HG03575 (cell line): ENCODE results near the gene YIPF3.
"Not testable (repeated sequence)": the region's sequence is repeated elsewhere in the genome, so short reads cannot be mapped to it uniquely, and the experiment has no call there.

Experiments used
- ATAC-seq: cut with Tn5 transposase; IDR thresholded peaks from one replicate; pipeline ENCODE4 v1.9.1; 2021; ENCODE audit not compliant: unreplicated experiment, insufficient number of reproducible peaks, low FRiP score; ENCODE audit errors: extremely low read depth

Gene YIPF3

GRCh38 chr6:43516697-43517504, at the start of gene YIPF3, which contains the start of gene POLR1C:
Gene YIPF3 (minus strand): TSS chr6:43516926. CDS start chr6:43516807, 119 bp downstream.
Gene POLR1C (plus strand): TSS chr6:43517089. CDS start chr6:43517110, 21 bp downstream.
- ATAC-seq: peak; percentile 66

DNA sequence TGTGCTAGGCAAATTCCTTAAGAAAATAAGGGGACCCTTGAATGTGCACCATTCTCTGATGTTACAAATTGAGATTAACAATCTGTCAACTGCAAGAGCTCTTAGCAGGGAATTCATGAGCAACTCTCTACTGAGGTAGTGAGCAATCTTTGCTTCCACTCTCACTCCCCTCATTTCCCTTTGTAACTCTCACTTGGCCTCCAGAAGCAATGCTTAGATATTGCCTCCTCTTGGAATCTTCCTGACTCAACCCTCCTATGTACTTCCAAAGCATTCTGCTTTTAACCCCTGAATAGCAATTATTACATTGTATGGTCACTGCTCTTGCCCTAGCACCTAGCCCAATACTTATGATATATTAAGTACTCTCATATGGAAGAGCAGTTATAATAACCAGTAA, 42.6 kb upstream of the YIPF3 start:
- no peak for ATAC-seq

DNA sequence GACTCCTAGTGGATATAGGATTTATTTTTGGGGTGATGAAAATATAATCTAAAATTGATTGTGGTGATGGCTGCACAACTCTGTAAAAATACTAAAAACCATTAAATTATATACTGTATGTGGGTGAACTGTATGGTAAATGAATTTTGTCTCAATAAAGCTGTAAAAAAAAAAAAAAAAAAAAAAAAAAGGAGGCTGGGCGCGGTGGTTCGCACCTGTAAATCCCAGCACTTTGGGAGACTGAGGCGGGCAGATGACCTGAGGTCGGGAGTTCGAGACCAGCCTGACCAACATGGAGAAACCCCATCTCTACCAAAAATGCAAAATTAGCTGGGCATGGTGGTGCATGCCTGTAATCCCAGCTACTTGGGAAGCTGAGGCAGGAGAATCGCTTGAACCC, 40.9 kb upstream of the YIPF3 start:
- not testable (repeated sequence) for ATAC-seq

- no peak for ATAC-seq
These were observed 30.5 kb upstream of the YIPF3 start for GRCh38 chr6:43547222-43547621.

- ATAC-seq: no peak
These were observed 27.7 kb upstream of the YIPF3 start for GRCh38 chr6:43544461-43544860.

DNA sequence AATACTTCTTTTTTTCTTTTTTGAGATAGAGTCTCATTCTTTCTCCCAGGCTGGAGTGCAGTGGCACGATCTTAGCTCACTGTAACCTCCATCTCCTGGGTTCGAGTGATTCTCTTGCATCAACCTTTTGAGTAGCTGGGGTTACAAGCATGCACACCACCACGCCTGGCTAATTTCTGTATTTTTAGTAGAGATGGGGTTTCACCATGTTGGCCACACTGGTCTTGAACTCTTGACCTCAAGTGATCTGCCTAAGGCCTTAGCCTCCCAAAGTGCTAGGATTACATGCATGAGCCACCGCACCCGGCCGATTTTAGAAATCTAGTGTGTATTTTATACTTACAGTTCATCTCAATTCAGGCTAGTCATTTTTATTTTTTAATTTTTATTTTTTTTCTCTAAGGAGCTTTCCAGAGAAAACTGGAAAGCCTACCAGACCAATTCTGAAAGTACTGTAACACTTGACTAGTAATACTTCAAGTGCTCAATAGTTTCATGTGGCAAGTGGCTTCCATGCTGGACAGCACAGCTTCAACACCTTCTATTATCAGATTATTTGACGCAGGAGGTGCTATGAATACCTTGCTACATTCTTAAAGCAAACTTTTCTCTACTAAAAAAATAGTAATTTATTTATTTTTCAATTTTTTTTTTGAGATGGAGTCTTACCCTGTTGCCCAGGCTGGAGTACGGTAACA, 25.2 kb upstream of the YIPF3 start:
- ATAC-seq: no peak

GRCh38 chr6:43540507-43540906, 23.8 kb upstream of the YIPF3 start:
- no peak for ATAC-seq

GRCh38 chr6:43539409-43539808, 22.7 kb upstream of the YIPF3 start:
- ATAC-seq: not testable (repeated sequence)

- not testable (repeated sequence) for ATAC-seq
These were observed 22.3 kb upstream of the YIPF3 start for GRCh38 chr6:43538986-43539385.

- no peak for ATAC-seq
These were observed 15.5 kb upstream of the YIPF3 start for GRCh38 chr6:43532201-43532600.

DNA sequence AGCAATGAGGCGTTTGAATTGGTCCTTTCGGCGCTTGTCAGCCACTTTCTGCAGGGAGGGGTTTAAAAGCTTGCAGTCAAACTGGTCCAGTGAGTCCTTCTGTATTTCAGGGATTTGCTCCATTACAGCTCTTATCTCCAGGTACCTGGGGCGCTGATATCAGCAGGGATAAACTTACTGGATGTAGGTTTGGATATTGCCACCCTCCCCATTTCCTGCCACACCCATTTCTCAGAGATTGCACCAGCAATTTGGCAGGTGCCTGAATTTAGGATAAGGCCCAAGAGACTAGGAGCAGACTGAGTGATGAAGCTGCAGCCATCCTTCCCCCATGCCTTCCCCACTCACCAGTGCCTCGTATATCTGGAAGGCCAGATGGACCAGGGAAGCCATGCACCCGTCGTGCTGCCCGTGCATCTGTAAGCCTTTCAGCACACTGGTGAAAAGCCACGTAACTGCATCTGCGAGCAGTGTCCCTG, 7.8 kb upstream of the YIPF3 start:
- no peak for ATAC-seq

DNA sequence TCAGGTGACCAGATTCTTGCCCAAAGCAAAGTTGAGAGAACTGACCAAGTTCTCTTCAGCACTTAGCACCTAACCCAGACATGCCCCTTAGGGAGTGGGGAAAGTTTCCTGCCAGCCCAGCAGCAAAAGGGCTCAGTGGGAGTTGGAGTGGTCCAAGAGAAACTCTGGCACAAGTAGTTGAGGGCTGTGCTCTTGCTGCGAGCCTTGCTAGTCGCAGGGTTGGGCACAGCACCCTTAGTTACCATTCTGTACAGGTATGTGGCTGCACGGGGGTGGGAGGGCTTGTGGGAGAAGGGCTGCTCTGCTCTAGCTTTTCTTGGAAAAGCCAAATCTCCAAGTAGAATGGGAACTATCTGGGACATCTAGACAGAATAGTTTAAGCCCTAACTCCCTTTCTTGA, 6.6 kb upstream of the YIPF3 start:
- no peak for ATAC-seq

- no peak for ATAC-seq
These were observed 6.0 kb upstream of the YIPF3 start for GRCh38 chr6:43522547-43523261.

DNA sequence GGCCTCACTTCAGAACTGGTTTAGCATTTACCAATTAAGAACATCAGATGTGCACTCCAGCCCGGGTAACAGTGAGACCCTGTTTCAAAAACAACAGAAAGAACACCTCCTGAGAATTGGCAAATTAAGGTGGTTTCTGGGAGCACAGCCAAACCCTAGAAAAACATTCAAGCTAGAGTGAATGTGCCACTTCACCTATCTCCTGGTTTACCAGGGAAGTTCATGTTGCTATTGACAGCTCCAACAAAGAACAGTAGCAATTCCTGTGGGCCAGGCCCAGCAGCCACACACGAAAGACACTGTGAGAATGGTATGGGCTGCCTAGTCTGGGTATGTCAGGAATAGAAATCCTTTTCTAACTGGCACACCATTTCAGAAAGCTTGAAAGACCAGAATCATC, 5.1 kb upstream of the YIPF3 start:
- ATAC-seq: no peak

DNA sequence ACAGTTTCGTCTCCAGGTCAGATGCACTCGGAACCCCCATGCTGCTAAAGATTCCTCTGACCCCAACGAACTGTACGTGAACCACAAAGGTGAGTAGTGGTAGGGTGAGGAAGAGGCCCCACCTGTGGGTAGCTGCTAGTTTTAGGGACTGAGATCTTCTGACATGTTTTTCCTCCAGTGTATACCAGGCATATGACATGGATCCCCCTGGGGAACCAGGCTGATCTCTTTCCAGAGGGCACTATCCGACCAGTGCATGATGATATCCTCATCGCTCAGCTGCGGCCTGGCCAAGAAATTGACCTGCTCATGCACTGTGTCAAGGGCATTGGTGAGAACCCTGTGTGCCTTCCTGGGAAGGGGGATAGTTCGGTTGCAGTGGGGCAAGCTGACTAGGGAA, 3.4 kb upstream of the YIPF3 start:
- ATAC-seq: no peak

GRCh38 chr6:43517505-43518357, 1.0 kb upstream of the YIPF3 start:
- ATAC-seq: no peak

- ATAC-seq: no peak
These were observed 394 bp downstream of the YIPF3 start for GRCh38 chr6:43516367-43516696.

- ATAC-seq: no peak
These were observed 918 bp downstream of the YIPF3 start for GRCh38 chr6:43515808-43516207.
